Hindlimb muscle (tissue), 1 donor: ENCODE data around the gene EMC8. TPM values are rescaled to one million over a fixed set of nuclear protein-coding genes. Genes with fewer than 3 reads are reported as not detected.
A peak's percentile ranks its signal among the peaks of the same experiment; 100 is the strongest.
"Not testable (repeated sequence)": the region's sequence is repeated elsewhere in the genome, so short reads cannot be mapped to it uniquely, and the experiment has no call there.

Experiments
- DNase-seq: peaks from one replicate; pipeline ENCODE4 v3.0.0-alpha.2; 2013
- polyA plus RNA-seq: library from polyadenylated mRNA; unstranded; fragments of 120-200 nt; gene quantifications from one replicate; pipeline ENCODE4 v1.2.1, GENCODE V29; 2013; ENCODE audit not compliant: insufficient read length

Gene EMC8
- polyA plus RNA-seq, result 21.5 TPM

GRCh38 chr16:85799497-85800320, at the start of gene EMC8, which contains the start of gene COX4I1:
TSS of gene EMC8 (minus strand) at chr16:85799544. CDS start at chr16:85799295, 249 bp downstream.
TSS of gene COX4I1 (plus strand) at chr16:85799695. CDS start at chr16:85801206, 1,511 bp downstream.
- DNase-seq, result peak; percentile 96

- no peak for DNase-seq
Observed at GRCh38 chr16:85848986-85849385, 49.6 kb upstream of the EMC8 start.

GRCh38 chr16:85847681-85848601, 48.6 kb upstream of the EMC8 start:
- DNase-seq, result no peak

- no peak for DNase-seq
Observed at GRCh38 chr16:85847036-85847435, 47.7 kb upstream of the EMC8 start.

GRCh38 chr16:85846461-85846860, 47.1 kb upstream of the EMC8 start:
- no peak for DNase-seq

- DNase-seq, result no peak
Observed at GRCh38 chr16:85845266-85845665, 45.9 kb upstream of the EMC8 start.

GRCh38 chr16:85844786-85845185, 45.4 kb upstream of the EMC8 start:
- DNase-seq, result no peak

- DNase-seq, result no peak
Observed at GRCh38 chr16:85844169-85844481, 44.8 kb upstream of the EMC8 start.

- no peak for DNase-seq
Observed at GRCh38 chr16:85843471-85844168, 44.3 kb upstream of the EMC8 start.

- no peak for DNase-seq
Observed at GRCh38 chr16:85842848-85843247, 43.5 kb upstream of the EMC8 start.

GRCh38 chr16:85842435-85842834, 43.1 kb upstream of the EMC8 start:
- DNase-seq, result no peak

- DNase-seq, result no peak
Observed at GRCh38 chr16:85840801-85841200, 41.5 kb upstream of the EMC8 start.

GRCh38 chr16:85840395-85840794, 41.1 kb upstream of the EMC8 start:
- no peak for DNase-seq

GRCh38 chr16:85839681-85840240, 40.4 kb upstream of the EMC8 start:
- no peak for DNase-seq

GRCh38 chr16:85838876-85839585, 39.7 kb upstream of the EMC8 start:
- no peak for DNase-seq

GRCh38 chr16:85838381-85838780, 39.0 kb upstream of the EMC8 start:
- no peak for DNase-seq

GRCh38 chr16:85837654-85838053, 38.3 kb upstream of the EMC8 start:
- DNase-seq, result not testable (repeated sequence)

GRCh38 chr16:85836706-85837582, 37.6 kb upstream of the EMC8 start:
- DNase-seq, result no peak

- DNase-seq, result no peak
Observed at GRCh38 chr16:85835956-85836705, 36.8 kb upstream of the EMC8 start.

GRCh38 chr16:85835227-85835751, 35.9 kb upstream of the EMC8 start:
- no peak for DNase-seq
